ENCODE data around the gene PSMD14.
"Not testable (repeated sequence)": the region's sequence is repeated elsewhere in the genome, so short reads cannot be mapped to it uniquely, and the experiment has no call there.

PSMD14 gene

DNA sequence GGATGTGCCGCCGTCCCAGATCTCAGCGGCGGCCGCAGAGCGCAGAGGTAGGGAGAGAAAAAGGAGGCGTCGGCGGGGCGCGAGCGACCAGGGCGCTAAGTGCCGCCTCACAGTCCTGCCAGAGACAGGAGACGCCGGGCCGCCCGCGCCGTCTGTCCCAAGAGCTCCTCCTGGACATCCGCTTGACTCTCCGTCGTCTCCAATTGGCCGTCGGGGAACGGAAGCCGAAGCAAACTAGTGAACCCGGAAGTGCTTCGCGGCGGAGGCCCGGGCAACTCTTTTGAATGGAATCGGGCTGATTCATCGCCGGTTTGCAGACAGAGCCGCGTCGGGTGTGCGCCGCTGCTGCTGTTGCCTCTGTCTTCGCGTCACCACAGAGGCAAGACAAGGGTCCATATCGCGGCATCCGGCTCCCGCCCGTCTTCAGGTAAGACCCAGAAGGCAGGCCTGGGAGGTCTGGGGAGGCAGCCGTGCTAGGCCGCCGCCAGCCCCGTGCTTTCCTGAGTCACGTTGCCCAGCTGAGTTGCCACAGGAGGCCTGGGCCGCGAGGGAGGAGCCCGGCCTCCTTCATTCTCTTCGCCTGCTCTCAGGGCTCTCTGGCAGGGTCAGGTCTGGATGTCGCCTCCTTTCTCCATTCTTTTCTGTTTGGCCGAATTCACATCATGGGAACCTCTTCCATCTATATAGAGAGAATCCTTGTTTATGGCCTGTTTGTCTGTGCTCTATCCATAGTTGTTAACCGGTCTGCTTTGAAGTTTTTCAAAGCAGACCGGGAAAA, at the start of gene PSMD14:
PSMD14 (plus strand) TSS at position 248 of the 778 bp plus-strand sequence. CDS start 10,401 bp downstream, outside the sequence.
- TF ChIP-seq, protein P1, sequence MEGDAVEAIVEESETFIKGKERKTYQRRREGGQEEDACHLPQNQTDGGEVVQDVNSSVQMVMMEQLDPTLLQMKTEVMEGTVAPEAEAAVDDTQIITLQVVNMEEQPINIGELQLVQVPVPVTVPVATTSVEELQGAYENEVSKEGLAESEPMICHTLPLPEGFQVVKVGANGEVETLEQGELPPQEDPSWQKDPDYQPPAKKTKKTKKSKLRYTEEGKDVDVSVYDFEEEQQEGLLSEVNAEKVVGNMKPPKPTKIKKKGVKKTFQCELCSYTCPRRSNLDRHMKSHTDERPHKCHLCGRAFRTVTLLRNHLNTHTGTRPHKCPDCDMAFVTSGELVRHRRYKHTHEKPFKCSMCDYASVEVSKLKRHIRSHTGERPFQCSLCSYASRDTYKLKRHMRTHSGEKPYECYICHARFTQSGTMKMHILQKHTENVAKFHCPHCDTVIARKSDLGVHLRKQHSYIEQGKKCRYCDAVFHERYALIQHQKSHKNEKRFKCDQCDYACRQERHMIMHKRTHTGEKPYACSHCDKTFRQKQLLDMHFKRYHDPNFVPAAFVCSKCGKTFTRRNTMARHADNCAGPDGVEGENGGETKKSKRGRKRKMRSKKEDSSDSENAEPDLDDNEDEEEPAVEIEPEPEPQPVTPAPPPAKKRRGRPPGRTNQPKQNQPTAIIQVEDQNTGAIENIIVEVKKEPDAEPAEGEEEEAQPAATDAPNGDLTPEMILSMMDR (IDR thresholded peaks at IDR 0.05; ENCODE audit: low read depth, low read length, missing control alignments) = no peak
- in situ Hi-C loops (cut with HindIII; ENCODE audit: low sequenced_read_pairs) = no loop called here

DNA sequence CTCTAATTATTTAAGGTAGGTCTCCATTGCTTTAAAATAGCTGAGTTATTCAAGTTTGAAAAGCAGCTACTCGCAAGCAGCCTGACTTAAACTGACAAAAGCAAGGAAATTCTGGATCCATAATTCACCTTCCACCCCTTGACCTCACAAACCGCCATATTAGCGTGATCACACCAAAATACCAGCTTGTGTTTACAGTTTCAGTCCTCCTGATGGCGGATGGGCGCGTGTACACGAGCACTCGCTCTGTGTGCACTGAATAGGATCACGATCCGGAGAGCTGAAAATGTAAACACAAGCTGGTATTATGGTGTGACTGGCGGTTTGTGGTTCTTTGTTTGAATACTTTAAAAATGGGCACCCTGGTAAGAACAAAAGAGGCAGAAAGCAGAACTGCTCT, 42.4 kb upstream of the PSMD14 start:
- no peak overlapping the region for H3K4me3 ChIP-seq (ENCODE audit: low read depth, low read length)
- no peak for DNase-seq (ENCODE audit: low read depth)
- in situ Hi-C loops (cut with HindIII; ENCODE audit: low sequenced_read_pairs) = no loop called here
- TF ChIP-seq, protein P1 (IDR thresholded peaks at IDR 0.05; ENCODE audit: low read depth, low read length, missing control alignments) = no peak

More for the DNA sequence above, at the start of gene PSMD14:
- H3K4me3 ChIP-seq (ENCODE audit: low read depth, low read length) = peak within 1 kb of the TSS; percentile 73
- DNase-seq (ENCODE audit: low read depth) = peak; percentile 78

DNA sequence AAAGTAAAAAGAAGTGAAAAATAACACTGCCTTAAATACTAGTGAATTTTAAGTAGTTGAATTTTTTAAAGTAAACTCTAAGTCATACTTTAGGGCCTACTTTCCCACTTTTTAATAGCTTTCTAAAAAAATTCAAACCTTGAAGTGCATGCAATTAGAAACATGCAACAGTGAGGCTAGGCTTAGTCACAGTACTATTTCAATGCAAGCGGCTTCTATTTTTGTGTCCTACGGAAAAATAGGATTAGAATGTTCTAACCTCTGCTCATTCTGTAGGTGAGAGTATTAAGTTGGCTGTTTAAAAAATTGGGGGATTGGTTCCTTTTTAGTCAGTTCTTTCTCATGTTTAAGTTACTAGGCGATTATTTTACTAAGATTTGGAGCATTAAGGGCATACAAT, 39.1 kb upstream of the PSMD14 start:
- DNase-seq (ENCODE audit: low read depth) = no peak
- in situ Hi-C loops (cut with HindIII; ENCODE audit: low sequenced_read_pairs) = no loop called here
- TF ChIP-seq, protein P1 (IDR thresholded peaks at IDR 0.05; ENCODE audit: low read depth, low read length, missing control alignments) = no peak
- no peak overlapping the region for H3K4me3 ChIP-seq (ENCODE audit: low read depth, low read length)

DNA sequence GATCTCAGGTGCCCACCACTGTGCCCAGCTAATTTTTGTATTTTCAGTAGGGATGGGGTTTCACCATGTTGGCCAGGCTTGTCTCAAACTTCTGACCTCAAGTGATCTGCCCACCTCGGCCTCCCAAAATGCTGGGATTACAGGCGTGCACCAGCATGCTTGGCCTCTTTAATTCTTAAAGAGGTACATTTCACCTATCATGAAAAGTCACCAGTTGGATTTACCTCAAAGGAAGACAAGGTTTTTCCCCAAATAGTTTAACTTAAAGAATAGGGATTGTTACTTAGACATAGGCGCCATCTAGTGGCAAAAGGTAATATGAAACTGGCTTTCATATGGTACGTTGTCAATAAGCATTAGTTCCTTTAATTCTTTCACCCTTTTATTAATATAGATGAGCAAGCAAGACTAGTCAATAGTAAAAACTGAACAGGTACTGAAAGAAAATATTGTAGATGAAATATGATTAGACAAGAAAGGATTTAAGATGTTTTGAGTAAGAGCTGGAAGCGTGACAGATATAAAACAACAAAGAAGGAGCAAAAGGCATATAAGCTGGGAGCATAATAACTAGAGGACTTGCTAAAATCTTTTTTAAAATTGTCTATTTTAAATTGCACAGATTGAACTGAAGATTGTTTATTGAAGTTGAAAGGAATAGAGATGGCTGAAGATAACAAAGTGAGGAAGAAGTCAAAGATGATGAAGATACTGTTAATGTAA, 35.0 kb upstream of the PSMD14 start:
- H3K4me3 ChIP-seq (ENCODE audit: low read depth, low read length) = no peak overlapping the region
- DNase-seq (ENCODE audit: low read depth) = peak; percentile 59
- TF ChIP-seq, protein P1 (IDR thresholded peaks at IDR 0.05; ENCODE audit: low read depth, low read length, missing control alignments) = peak; percentile 39
- in situ Hi-C loops (cut with HindIII; ENCODE audit: low sequenced_read_pairs) = no loop called here

DNA sequence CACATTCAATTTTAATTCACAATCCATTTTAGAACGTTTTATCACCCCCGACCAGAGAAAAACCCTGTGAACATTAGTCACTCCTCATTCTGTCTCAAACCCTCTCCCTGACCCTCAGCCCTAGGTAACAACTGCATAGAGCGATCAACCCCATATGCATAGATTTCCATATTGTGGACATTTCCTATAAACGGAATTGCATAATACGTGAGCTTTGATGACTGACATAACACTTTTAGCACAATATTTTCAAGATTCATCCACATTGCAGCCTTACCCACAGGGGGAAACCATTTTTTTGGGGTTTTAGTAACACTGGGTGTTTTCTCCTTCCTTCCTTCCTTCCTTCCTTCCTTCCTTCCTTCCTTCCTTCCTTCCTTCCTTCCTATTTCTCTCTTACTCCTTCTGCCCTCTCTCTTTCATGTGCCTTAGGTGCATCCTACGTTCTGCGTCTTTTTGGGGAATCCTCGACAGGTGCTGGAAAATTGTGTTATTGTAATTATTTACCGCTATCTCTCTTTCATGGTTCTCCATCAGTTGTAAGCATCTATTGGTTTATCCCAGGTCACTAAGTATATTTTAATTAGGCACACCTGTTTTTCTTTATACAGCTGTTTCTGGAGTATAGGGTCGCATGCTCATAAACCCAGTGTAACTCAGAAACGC, 29.5 kb upstream of the PSMD14 start:
- DNase-seq (ENCODE audit: low read depth); H3K4me3 ChIP-seq (ENCODE audit: low read depth, low read length); in situ Hi-C loops (cut with HindIII; ENCODE audit: low sequenced_read_pairs): not testable (repeated sequence)

DNA sequence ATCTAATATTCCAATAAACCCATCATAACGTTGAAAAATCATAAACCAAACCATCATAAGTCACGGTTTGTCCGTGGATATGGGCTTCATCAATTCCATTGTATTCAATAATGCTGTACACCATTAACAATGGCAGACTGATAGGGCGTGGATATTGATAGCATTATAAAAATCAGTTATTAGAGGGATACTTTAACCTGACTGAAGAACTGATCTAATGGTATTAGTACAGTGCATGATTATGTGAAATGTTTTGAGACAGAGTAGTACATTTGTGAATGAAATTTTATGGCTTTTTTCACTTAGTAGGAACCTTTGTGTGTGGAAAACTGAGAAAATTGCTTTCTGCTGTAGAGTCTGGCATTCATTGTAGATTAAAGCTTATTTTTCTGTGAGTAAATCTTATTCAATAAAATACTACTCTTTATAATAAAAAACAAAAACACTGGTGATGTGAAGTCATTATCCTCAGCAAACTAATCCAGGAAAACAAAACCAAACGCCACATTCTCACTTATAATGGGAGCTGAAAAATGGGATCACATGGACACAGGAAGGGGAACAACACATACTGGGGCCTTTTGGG, 28.9 kb upstream of the PSMD14 start:
- H3K4me3 ChIP-seq (ENCODE audit: low read depth, low read length); DNase-seq (ENCODE audit: low read depth); in situ Hi-C loops (cut with HindIII; ENCODE audit: low sequenced_read_pairs): not testable (repeated sequence)

DNA sequence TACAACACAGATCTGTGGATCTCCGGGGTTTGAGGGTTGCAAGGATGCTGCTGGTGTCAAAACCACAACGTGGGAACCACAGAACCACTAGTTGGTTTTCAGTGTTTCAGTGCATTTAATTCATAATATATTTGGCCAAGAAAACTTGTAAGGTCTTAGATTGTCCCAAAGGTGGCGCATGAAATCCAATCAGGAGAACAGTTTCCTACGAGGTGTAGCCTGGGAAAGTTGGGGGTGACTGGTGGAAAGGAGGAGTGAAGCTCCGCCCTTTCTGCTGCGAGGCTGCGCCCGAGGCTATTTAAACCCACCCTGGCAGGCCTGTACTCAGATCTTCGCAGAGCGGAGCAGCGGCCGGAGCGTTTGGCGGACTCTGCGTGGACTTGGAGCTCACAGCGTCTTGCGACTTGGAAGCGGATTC, 27.3 kb upstream of the PSMD14 start:
- in situ Hi-C loops (cut with HindIII; ENCODE audit: low sequenced_read_pairs); H3K4me3 ChIP-seq (ENCODE audit: low read depth, low read length); DNase-seq (ENCODE audit: low read depth): not testable (repeated sequence)
- TF ChIP-seq, protein P1 (IDR thresholded peaks at IDR 0.05; ENCODE audit: low read depth, low read length, missing control alignments) = peak; percentile 18

DNA sequence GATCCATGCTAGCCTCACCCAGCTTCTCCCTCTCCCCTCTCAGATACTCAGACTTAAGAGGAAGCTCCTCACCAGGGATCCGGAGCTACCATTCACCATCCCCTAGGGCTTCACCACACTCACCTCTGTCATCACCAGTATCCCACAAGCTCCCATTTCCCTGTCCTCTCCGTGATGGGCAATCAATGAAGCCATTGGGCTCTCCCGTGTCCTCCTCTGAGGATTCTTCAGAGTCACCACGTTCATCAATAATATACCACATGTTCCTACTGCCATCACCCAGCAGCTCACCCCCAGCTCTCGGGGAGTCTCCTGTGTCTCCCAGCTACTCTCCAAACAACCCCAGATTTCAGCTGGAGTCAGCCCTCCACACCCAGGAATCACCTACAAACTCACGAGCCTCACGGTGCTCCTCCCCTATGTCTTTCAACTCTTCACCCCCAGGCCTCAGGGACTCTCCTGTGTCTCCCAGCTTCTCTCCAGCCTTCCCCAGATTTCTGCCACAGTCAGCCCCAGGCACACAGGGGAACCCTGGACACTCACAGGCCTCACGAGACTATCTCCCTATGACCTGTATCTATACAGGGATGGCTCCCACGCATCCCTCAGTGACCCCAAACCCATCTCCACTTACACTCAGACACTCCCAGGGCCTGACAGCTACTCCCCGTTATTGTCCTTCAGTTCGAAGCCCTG, 26.5 kb upstream of the PSMD14 start:
- H3K4me3 ChIP-seq (ENCODE audit: low read depth, low read length); DNase-seq (ENCODE audit: low read depth); in situ Hi-C loops (cut with HindIII; ENCODE audit: low sequenced_read_pairs): not testable (repeated sequence)

DNA sequence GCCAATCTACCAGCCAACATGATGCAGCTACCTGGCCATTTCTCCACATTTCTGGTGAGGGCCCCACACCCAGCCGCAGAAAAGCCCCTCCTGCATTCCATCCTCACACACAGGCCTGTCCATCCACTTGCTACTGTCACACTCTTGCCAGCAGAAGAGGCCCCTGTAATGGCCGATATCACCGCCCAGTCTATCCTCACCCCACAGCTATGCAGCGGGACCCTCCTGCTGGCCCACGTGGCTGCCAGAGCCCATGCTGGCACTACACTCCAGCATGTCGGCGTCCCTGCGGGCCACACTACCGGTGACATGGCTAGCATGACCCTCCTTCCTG, 25.9 kb upstream of the PSMD14 start:
- DNase-seq (ENCODE audit: low read depth); in situ Hi-C loops (cut with HindIII; ENCODE audit: low sequenced_read_pairs); H3K4me3 ChIP-seq (ENCODE audit: low read depth, low read length): not testable (repeated sequence)
